ENCODE results near the gene RPN2. TPM values are rescaled to one million over a fixed set of nuclear protein-coding genes. Genes with fewer than 3 reads are reported as not detected.

The RPN2 gene
- total RNA-seq, 1 experiment from 2014 or later: 220 TPM

- Histone ChIP-seq H3K4me3 (replicated peaks in 1 of 2; ENCODE audit: low read depth in 1 of 2, low read length in 2 of 2) (no peak overlapping the region), H3K9me3 (ENCODE audit: control insufficient read depth in 1 of 2, insufficient read depth in 1 of 2, low read depth in 1 of 2, low read length in 2 of 2) (no peaks in the 10 kb centered on the region), H3K9ac (ENCODE audit: low read length) (no peak overlapping the region), H3K9me2 (ENCODE audit: insufficient read depth) (no peaks in the 10 kb centered on the region), H3K27ac (ENCODE audit: low read depth, low read length) (no peak overlapping the region), H3K36me3 (ENCODE audit: control insufficient read depth in 1 of 2, insufficient read depth in 2 of 2, low read length in 2 of 2) (no peaks in the 10 kb centered on the region), H3K4me1 (ENCODE audit: control insufficient read depth in 1 of 2, insufficient read depth in 2 of 2, low read length in 2 of 2) (no peaks in the 10 kb centered on the region), H4K20me1 (ENCODE audit: insufficient read depth) (no peaks in the 10 kb centered on the region), H3K4me2 (ENCODE audit: low read length) (no peak overlapping the region), H3K79me2 (ENCODE audit: insufficient read depth, low read length) (no peaks in the 10 kb centered on the region), H2AFZ (ENCODE audit: low read depth, low read length, poor library complexity, severe bottlenecking) (no peak overlapping the region), H3K27me3 (ENCODE audit: insufficient read depth, low read length) (no peaks in the 10 kb centered on the region)
- DNase-seq (ENCODE audit: low read depth, low spot score): no peak
- ChIA-PET RAD21 (ENCODE audit: low non-redundant PET in 1 of 2, low total read pairs in 2 of 2, uncharacterized antibody in 2 of 2, unreplicated experiment in 2 of 2) (no interaction called here), CTCF (no interaction called here), POLR2A (no interaction called here)
- intact Hi-C loops (cut with micrococcal nuclease): no loop called here
- TF ChIP-seq SRF (IDR thresholded peaks at IDR 0.05; ENCODE audit: low read depth) (no peak), EGR1 (IDR thresholded peaks at IDR 0.05; ENCODE audit: low read depth) (no peak), CEBPB (IDR thresholded peaks at IDR 0.05; ENCODE audit: low read depth) (no peak), SP1 (IDR thresholded peaks at IDR 0.05; ENCODE audit: low read depth) (no peak), YY1 (IDR thresholded peaks at IDR 0.05; ENCODE audit: extremely low read depth, insufficient replicate concordance, low read depth, low read length) (no peak), CTCF (IDR thresholded peaks at IDR 0.05 in 2 of 3, conservative IDR thresholded peaks at IDR 0.05 in 1 of 3; ENCODE audit: borderline replicate concordance in 1 of 3, insufficient read depth in 1 of 3, low read depth in 2 of 3, low read length in 2 of 3) (no peak)
- TF ChIP-seq, protein P1, sequence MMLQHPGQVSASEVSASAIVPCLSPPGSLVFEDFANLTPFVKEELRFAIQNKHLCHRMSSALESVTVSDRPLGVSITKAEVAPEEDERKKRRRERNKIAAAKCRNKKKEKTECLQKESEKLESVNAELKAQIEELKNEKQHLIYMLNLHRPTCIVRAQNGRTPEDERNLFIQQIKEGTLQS (IDR thresholded peaks at IDR 0.05): no peak
- no peak for ATAC-seq
- no TSS peak for BruUV-seq (replicated peaks)
Observed at GRCh38 chr20:37137547-37137946, 41.6 kb upstream of the RPN2 start.

- intact Hi-C loops (cut with micrococcal nuclease): no loop called here
- BruUV-seq (replicated peaks): no TSS peak
- ATAC-seq (no peak), DNase-seq (ENCODE audit: low read depth, low spot score) (no peak)
- H4K20me1 ChIP-seq (ENCODE audit: insufficient read depth): no peaks in the 10 kb centered on the region
- H2AFZ ChIP-seq (ENCODE audit: low read depth, low read length, poor library complexity, severe bottlenecking): no peak overlapping the region
- no peaks in the 10 kb centered on the region for H3K4me1 ChIP-seq (ENCODE audit: control insufficient read depth in 1 of 2, insufficient read depth in 2 of 2, low read length in 2 of 2)
- no peak overlapping the region for H3K4me3 ChIP-seq (replicated peaks in 1 of 2; ENCODE audit: low read depth in 1 of 2, low read length in 2 of 2)
- H3K9ac ChIP-seq (ENCODE audit: low read length): no peak overlapping the region
- ChIA-PET RAD21 (ENCODE audit: low non-redundant PET in 1 of 2, low total read pairs in 2 of 2, uncharacterized antibody in 2 of 2, unreplicated experiment in 2 of 2) (no interaction called here), CTCF (no interaction called here), POLR2A (no interaction called here)
- no peak overlapping the region for H3K4me2 ChIP-seq (ENCODE audit: low read length)
- H3K27ac ChIP-seq (ENCODE audit: low read depth, low read length): no peak overlapping the region
- H3K79me2 ChIP-seq (ENCODE audit: insufficient read depth, low read length): no peaks in the 10 kb centered on the region
- H3K36me3 ChIP-seq (ENCODE audit: control insufficient read depth in 1 of 2, insufficient read depth in 2 of 2, low read length in 2 of 2): no peaks in the 10 kb centered on the region
- H3K9me3 ChIP-seq (ENCODE audit: control insufficient read depth in 1 of 2, insufficient read depth in 1 of 2, low read depth in 1 of 2, low read length in 2 of 2): no peaks in the 10 kb centered on the region
- no peaks in the 10 kb centered on the region for H3K9me2 ChIP-seq (ENCODE audit: insufficient read depth)
- H3K27me3 ChIP-seq (ENCODE audit: insufficient read depth, low read length): no peaks in the 10 kb centered on the region
- TF ChIP-seq SRF (IDR thresholded peaks at IDR 0.05; ENCODE audit: low read depth) (no peak), ZNF274 (IDR thresholded peaks at IDR 0.05; ENCODE audit: low read depth, low read length) (no peak), POLR2A (IDR thresholded peaks at IDR 0.05; ENCODE audit: borderline replicate concordance, extremely low read depth, insufficient read depth, insufficient read length) (no peak), YY1 (IDR thresholded peaks at IDR 0.05; ENCODE audit: extremely low read depth, insufficient replicate concordance, low read depth, low read length) (no peak), MAX (IDR thresholded peaks at IDR 0.05) (no peak), JUND (IDR thresholded peaks at IDR 0.05) (no peak), ZFX (IDR thresholded peaks at IDR 0.05) (no peak), CBX3 (IDR thresholded peaks at IDR 0.05; ENCODE audit: low read depth) (no peak), EGR1 (IDR thresholded peaks at IDR 0.05; ENCODE audit: low read depth) (no peak), RAD21 (IDR thresholded peaks at IDR 0.05; ENCODE audit: low read depth) (no peak), ELF1 (IDR thresholded peaks at IDR 0.05; ENCODE audit: borderline replicate concordance, low read depth) (no peak), SP1 (IDR thresholded peaks at IDR 0.05; ENCODE audit: low read depth) (no peak), REST (IDR thresholded peaks at IDR 0.05; ENCODE audit: low read depth) (no peak), SIN3A (IDR thresholded peaks at IDR 0.05; ENCODE audit: low read depth) (no peak), POLR2AphosphoS5 (IDR thresholded peaks at IDR 0.05; ENCODE audit: low read depth, low read length) (no peak)
Observed at GRCh38 chr20:37142708-37143107, 36.4 kb upstream of the RPN2 start.

Data from HCT116 (cell line).